Measurements from ENCODE around the gene DLEC1. TPM values are rescaled to one million over a fixed set of nuclear protein-coding genes. Genes with fewer than 3 reads are reported as not detected.

Gene DLEC1
- total and polyA plus RNA-seq, 9 of the 15 experiments (the other 6 are each of a cell fraction or from before 2014, with no cell fraction given), result 0.07 to 0.08 TPM; not detected in 7

GRCh38 chr3:38126121-38126892, 87.3 kb downstream of the DLEC1 start:
- Histone ChIP-seq H3K9me1 (ENCODE audit: control insufficient read depth, insufficient read depth, low read length) (no peaks in the 10 kb centered on the region), H3K79me2 (ENCODE audit: control insufficient read depth, insufficient read depth, low read length) (no peaks in the 10 kb centered on the region), H3K4me3 (no peak overlapping the region), H3K9me3 (replicated peaks; ENCODE audit: control insufficient read depth, insufficient read depth, low read depth, low read length) (no peaks in the 10 kb centered on the region), H2AFZ (ENCODE audit: low read depth, low read length) (no peak overlapping the region), H3K4me1 (replicated peaks in 1 of 2; ENCODE audit: control insufficient read depth in 2 of 2, insufficient read depth in 2 of 2, low read length in 2 of 2) (peaks cover 0 to 3% of the 10 kb centered on the region in 2 experiments; a peak in 1 of 5 replicates), H3K9ac (ENCODE audit: insufficient read depth in 1 of 2, low read depth in 2 of 2, low read length in 2 of 2) (0 out of 4 replicates have a peak overlapping the region, but pooled peaks of 1 of the 2 experiments have one; percentile 12), H3K27ac (ENCODE audit: extremely low read depth, low read depth, low read length) (no peak overlapping the region), H3K4me2 (ENCODE audit: insufficient read depth, low read length) (no peak overlapping the region), H3K27me3 (ENCODE audit: control insufficient read depth in 2 of 2, insufficient read depth in 2 of 2, low read length in 2 of 2) (no peaks in the 10 kb centered on the region), H3K36me3 (ENCODE audit: control insufficient read depth, insufficient read depth, low read length) (peaks cover 96% of the 10 kb centered on the region), H4K20me1 (replicated peaks; ENCODE audit: control insufficient read depth, insufficient read depth, low read length) (no peaks in the 10 kb centered on the region; the same call in 1 of the 2 replicates)
- no TSS peak for BruUV-seq (replicated peaks)
- DNase-seq (ENCODE audit: extremely low read depth in 1 of 4, low spot score in 3 of 4) (no peak), ATAC-seq (no peak), FAIRE-seq (no peak)
- ChIA-PET CTCF (ENCODE audit: low intra/inter-chr PET ratio) (no interaction called here), POLR2A (interaction anchor here (0.7 to 1.0 kb wide), 3 partner anchors 10 to 64 kb away, joined by 3 to 4 read pairs (median 4); no protein-coding TSS in a partner anchor)
- in situ Hi-C loops (cut with MboI), result no loop called here
- intact Hi-C loops (cut with micrococcal nuclease), result no loop called here
- WGBS (ENCODE audit: insufficient coverage, low coverage, missing lambda C conversion rate), result 92% methylated on average over 6 of the region's 6 CpGs
- TF ChIP-seq RERE (CRISPR knock-in tag; IDR thresholded peaks at IDR 0.05; ENCODE audit: borderline replicate concordance), result no peak
- peak; percentile 52; the same call in 1 of the 2 replicates for TF ChIP-seq REST (IDR thresholded peaks at IDR 0.05; ENCODE audit: borderline replicate concordance)
- no peak for TF ChIP-seq REST (CRISPR knock-in tag; IDR thresholded peaks at IDR 0.05; ENCODE audit: low read depth)
- TF ChIP-seq SREBF2 (CRISPR knock-in tag; IDR thresholded peaks at IDR 0.05), result no peak
